ENCODE data around the gene PLAAT5. TPM values are rescaled to one million over a fixed set of nuclear protein-coding genes. Genes with fewer than 3 reads are reported as not detected.

Gene PLAAT5
- total RNA-seq, 1 experiment from 2014 or later: not detected

DNA sequence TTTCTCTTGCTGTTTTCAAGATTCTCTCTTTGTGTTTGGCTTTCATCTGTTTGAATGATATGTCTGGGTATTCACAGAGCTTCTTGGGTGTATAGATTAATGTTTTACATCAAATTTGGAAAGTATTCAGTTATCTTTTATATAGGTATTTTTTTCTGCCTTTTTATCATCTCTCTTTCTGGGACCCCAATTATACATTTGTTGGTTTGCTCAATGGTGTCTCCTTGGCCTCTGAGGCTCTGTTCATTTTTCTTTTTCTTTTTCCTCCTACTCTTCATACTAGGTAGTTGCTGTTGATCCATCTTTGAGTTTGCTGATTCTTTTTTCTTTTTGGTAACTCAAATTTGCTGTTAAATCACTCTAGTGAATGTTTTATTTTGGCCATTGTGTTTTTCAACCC is 14.3 kb downstream of the PLAAT5 start:
- no peak for DNase-seq (ENCODE audit: low spot score)
- TF ChIP-seq EZH2 (IDR thresholded peaks at IDR 0.05; ENCODE audit: borderline replicate concordance, low read depth, low read length, poor library complexity, severe bottlenecking): no peak
- TF ChIP-seq, protein P1, sequence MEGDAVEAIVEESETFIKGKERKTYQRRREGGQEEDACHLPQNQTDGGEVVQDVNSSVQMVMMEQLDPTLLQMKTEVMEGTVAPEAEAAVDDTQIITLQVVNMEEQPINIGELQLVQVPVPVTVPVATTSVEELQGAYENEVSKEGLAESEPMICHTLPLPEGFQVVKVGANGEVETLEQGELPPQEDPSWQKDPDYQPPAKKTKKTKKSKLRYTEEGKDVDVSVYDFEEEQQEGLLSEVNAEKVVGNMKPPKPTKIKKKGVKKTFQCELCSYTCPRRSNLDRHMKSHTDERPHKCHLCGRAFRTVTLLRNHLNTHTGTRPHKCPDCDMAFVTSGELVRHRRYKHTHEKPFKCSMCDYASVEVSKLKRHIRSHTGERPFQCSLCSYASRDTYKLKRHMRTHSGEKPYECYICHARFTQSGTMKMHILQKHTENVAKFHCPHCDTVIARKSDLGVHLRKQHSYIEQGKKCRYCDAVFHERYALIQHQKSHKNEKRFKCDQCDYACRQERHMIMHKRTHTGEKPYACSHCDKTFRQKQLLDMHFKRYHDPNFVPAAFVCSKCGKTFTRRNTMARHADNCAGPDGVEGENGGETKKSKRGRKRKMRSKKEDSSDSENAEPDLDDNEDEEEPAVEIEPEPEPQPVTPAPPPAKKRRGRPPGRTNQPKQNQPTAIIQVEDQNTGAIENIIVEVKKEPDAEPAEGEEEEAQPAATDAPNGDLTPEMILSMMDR (conservative IDR thresholded peaks at IDR 0.05; ENCODE audit: low read depth, low read length): no peak
- ChIA-PET CTCF (no interaction called here), POLR2A (ENCODE audit: low non-redundant PET) (no interaction called here)
- Histone ChIP-seq H3K27me3 (replicated peaks; ENCODE audit: insufficient read depth, low read depth, low read length, poor library complexity) (no peaks in the 10 kb centered on the region), H3K4me3 (ENCODE audit: low read depth, low read length, poor library complexity, severe bottlenecking) (no peak overlapping the region), H3K9me3 (ENCODE audit: low read depth, low read length, poor library complexity, severe bottlenecking) (peaks cover 7% of the 10 kb centered on the region), H3K36me3 (ENCODE audit: insufficient read depth, low read length, poor library complexity, severe bottlenecking) (no peaks in the 10 kb centered on the region), H3K4me1 (ENCODE audit: insufficient read depth, low read length, poor library complexity, severe bottlenecking) (no peaks in the 10 kb centered on the region), H3K27ac (ENCODE audit: low read depth, low read length, poor library complexity, severe bottlenecking) (no peak overlapping the region)
- BruUV-seq (replicated peaks): no TSS peak
- intact Hi-C loops (cut with micrococcal nuclease; ENCODE audit: unreplicated experiment): loop anchor here (5.0 kb wide), 1 partner anchor 671 kb away; no protein-coding TSS in a partner anchor

DNA sequence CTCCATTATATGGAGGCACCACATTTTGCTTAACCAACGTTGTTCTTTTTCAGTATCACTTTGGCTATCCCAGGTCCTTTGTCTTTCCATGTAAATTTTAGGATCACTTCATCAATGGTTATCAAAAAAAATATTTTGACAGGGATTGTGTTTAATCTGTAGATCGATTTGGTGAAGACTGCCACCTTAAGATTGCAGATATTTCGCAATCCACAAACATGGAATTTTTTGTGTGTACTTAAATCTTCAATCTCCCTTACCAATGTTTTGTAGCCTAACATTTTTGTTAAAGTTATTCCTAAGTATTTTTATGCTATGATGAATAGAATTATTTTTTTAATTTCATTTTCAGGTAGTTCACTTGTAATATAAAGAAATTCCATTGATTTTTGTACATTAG is 18.6 kb downstream of the PLAAT5 start:
- POLR2A ChIA-PET (ENCODE audit: low non-redundant PET): no interaction called here
- H3K27ac ChIP-seq (ENCODE audit: low read depth, low read length, poor library complexity, severe bottlenecking): no peak overlapping the region
- intact Hi-C loops (cut with micrococcal nuclease; ENCODE audit: unreplicated experiment): no loop called here
- H3K9me3 ChIP-seq (ENCODE audit: low read depth, low read length, poor library complexity, severe bottlenecking): peaks cover 7% of the 10 kb centered on the region
- TF ChIP-seq EZH2 (IDR thresholded peaks at IDR 0.05; ENCODE audit: borderline replicate concordance, low read depth, low read length, poor library complexity, severe bottlenecking): no peak
- TF ChIP-seq, protein P1 (conservative IDR thresholded peaks at IDR 0.05; ENCODE audit: low read depth, low read length): no peak
- no peaks in the 10 kb centered on the region for H3K36me3 ChIP-seq (ENCODE audit: insufficient read depth, low read length, poor library complexity, severe bottlenecking)
- no peak for DNase-seq (ENCODE audit: low spot score)
- CTCF ChIA-PET: no interaction called here
- H3K4me1 ChIP-seq (ENCODE audit: insufficient read depth, low read length, poor library complexity, severe bottlenecking): no peaks in the 10 kb centered on the region
- H3K27me3 ChIP-seq (replicated peaks; ENCODE audit: insufficient read depth, low read depth, low read length, poor library complexity): no peaks in the 10 kb centered on the region
- no TSS peak for BruUV-seq (replicated peaks)
- no peak overlapping the region for H3K4me3 ChIP-seq (ENCODE audit: low read depth, low read length, poor library complexity, severe bottlenecking)

DNA sequence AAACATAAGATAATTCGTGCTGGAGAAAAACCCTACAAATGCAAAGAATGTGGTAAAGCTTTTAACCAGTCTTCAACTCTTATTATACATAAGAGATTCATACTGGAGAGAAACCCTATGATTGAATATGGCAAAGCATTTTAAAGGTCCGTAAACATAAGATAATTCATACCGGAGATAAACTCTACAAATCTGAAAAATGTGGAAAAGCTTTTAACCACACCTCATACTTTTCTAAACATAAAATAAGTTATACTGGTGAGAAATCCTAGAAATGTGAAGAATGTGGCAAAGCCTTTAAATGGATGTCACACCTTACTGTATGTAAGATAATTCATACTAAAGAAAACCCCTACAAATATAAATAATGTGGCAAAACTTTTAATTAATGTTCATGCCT is 20.7 kb downstream of the PLAAT5 start:
- Histone ChIP-seq H3K4me1 (ENCODE audit: insufficient read depth, low read length, poor library complexity, severe bottlenecking) (no peaks in the 10 kb centered on the region), H3K4me3 (ENCODE audit: low read depth, low read length, poor library complexity, severe bottlenecking) (no peak overlapping the region), H3K36me3 (ENCODE audit: insufficient read depth, low read length, poor library complexity, severe bottlenecking) (no peaks in the 10 kb centered on the region), H3K27me3 (replicated peaks; ENCODE audit: insufficient read depth, low read depth, low read length, poor library complexity) (no peaks in the 10 kb centered on the region), H3K9me3 (ENCODE audit: low read depth, low read length, poor library complexity, severe bottlenecking) (no peaks in the 10 kb centered on the region), H3K27ac (ENCODE audit: low read depth, low read length, poor library complexity, severe bottlenecking) (no peak overlapping the region)
- POLR2A ChIA-PET (ENCODE audit: low non-redundant PET): no interaction called here
- CTCF ChIA-PET: no interaction called here
- BruUV-seq (replicated peaks): no TSS peak
- intact Hi-C loops (cut with micrococcal nuclease; ENCODE audit: unreplicated experiment): no loop called here
- DNase-seq (ENCODE audit: low spot score): no peak
- TF ChIP-seq EZH2 (IDR thresholded peaks at IDR 0.05; ENCODE audit: borderline replicate concordance, low read depth, low read length, poor library complexity, severe bottlenecking): no peak
- TF ChIP-seq, protein P1 (conservative IDR thresholded peaks at IDR 0.05; ENCODE audit: low read depth, low read length): no peak
